ENCODE data around the gene ALCAM.

- TF ChIP-seq POLR2A (IDR thresholded peaks at IDR 0.05; ENCODE audit: low read depth, low read length) (no peak), POLR2AphosphoS5 (IDR thresholded peaks at IDR 0.05; ENCODE audit: low read depth, low read length) (no peak)
Observed at GRCh38 chr3:105435277-105435676, 68.6 kb downstream of the ALCAM start.

Data from GM12892 (cell line).